ENCODE results near the gene TYMP. TPM values are rescaled to one million over a fixed set of nuclear protein-coding genes. Genes with fewer than 3 reads are reported as not detected.
A peak's percentile ranks its signal among the peaks of the same experiment; 100 is the strongest.

The TYMP gene
- total RNA-seq, 2 donors from 2014 or later = 1.2 to 2.1 TPM

DNA sequence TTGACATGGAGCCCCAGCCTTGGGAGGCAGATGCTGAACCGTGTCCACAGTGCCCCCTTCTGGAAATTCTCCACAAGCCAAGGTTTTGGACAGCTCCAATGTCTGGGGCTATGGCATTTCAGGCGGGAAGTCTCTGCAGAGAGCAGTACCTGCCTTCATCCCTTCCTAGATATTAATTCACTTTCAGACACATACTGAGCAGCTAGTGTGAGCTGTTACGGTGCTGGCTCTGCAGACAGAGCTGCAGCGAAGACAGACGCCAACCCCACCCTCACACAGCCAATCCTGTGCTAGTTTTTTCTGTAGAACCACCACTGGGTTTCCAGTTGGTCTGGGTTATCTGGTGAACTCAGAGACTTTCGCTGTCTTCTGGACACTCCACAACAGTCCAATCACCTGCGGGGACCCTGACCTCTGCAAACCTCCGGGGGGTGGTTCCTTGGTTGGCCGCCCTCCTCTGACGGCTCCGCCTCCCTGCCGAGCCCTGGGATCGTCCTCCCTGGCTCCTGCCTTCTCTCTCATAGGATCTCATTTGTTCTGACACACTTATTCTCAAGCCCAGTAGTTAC lies 31.4 kb downstream of the TYMP start:
- TF ChIP-seq CTCF (conservative IDR thresholded peaks at IDR 0.05) = peak; percentile 84
- H3K4me3 ChIP-seq (ENCODE audit: low read length) = no peak overlapping the region
- no peaks in the 10 kb centered on the region for H3K27me3 ChIP-seq (ENCODE audit: control insufficient read depth, insufficient read depth, low read length, poor library complexity, severe bottlenecking)
- no peak overlapping the region for H3K9ac ChIP-seq (ENCODE audit: extremely low read depth, low read length, poor library complexity, severe bottlenecking)
- H3K27ac ChIP-seq (ENCODE audit: low read depth, low read length) = no peak overlapping the region
- no peaks in the 10 kb centered on the region for H3K36me3 ChIP-seq (ENCODE audit: control insufficient read depth, insufficient read depth, low read length)
- no peak overlapping the region for H3K27ac Mint-ChIP-seq
- no peaks in the 10 kb centered on the region for H3K9me3 ChIP-seq (ENCODE audit: control insufficient read depth, low read length)
- H3K4me1 Mint-ChIP-seq = no peaks in the 10 kb centered on the region
- H3K4me1 ChIP-seq (ENCODE audit: control insufficient read depth, insufficient read depth, low read length) = no peaks in the 10 kb centered on the region
- no peak overlapping the region for H3K4me3 Mint-ChIP-seq
- H3K9me3 Mint-ChIP-seq = no peaks in the 10 kb centered on the region
- DNase-seq = peak; percentile 93
- H3K27me3 Mint-ChIP-seq (ENCODE audit: insufficient read depth) = peaks cover 14% of the 10 kb centered on the region
- peaks cover 2% of the 10 kb centered on the region for H3K36me3 Mint-ChIP-seq (ENCODE audit: low read depth)
- WGBS, 2 experiments (ENCODE audit: insufficient coverage in 1 of 2, insufficient read length in 1 of 2) = 31 to 33% methylated on average over 10 to 13 of the region's 13 CpGs

GRCh38 chr22:50497093-50497492 lies 32.7 kb downstream of the TYMP start:
- H3K9me3 ChIP-seq (ENCODE audit: control insufficient read depth, low read length) = no peaks in the 10 kb centered on the region
- no peaks in the 10 kb centered on the region for H3K36me3 ChIP-seq (ENCODE audit: control insufficient read depth, insufficient read depth, low read length)

GRCh38 chr22:50490531-50491308 lies 39.1 kb downstream of the TYMP start:
- H3K9me3 Mint-ChIP-seq = no peaks in the 10 kb centered on the region
- TF ChIP-seq CTCF (conservative IDR thresholded peaks at IDR 0.05) = no peak
- no peak overlapping the region for H3K27ac Mint-ChIP-seq
- peaks cover 39% of the 10 kb centered on the region for H3K27me3 Mint-ChIP-seq (ENCODE audit: insufficient read depth)
- H3K4me1 Mint-ChIP-seq = peaks cover 11% of the 10 kb centered on the region
- 90 to 91% methylated on average over 23 to 27 of the region's 27 CpGs for WGBS, 2 experiments (ENCODE audit: insufficient coverage in 1 of 2, insufficient read length in 1 of 2)
- H3K27me3 ChIP-seq (ENCODE audit: control insufficient read depth, insufficient read depth, low read length, poor library complexity, severe bottlenecking) = no peaks in the 10 kb centered on the region
- H3K4me1 ChIP-seq (ENCODE audit: control insufficient read depth, insufficient read depth, low read length) = no peaks in the 10 kb centered on the region
- H3K36me3 ChIP-seq (ENCODE audit: control insufficient read depth, insufficient read depth, low read length) = no peaks in the 10 kb centered on the region
- H3K9ac ChIP-seq (ENCODE audit: extremely low read depth, low read length, poor library complexity, severe bottlenecking) = no peak overlapping the region
- no peaks in the 10 kb centered on the region for H3K36me3 Mint-ChIP-seq (ENCODE audit: low read depth)
- H3K9me3 ChIP-seq (ENCODE audit: control insufficient read depth, low read length) = no peaks in the 10 kb centered on the region
- H3K27ac ChIP-seq (ENCODE audit: low read depth, low read length) = no peak overlapping the region
- no peak overlapping the region for H3K4me3 Mint-ChIP-seq
- H3K4me3 ChIP-seq (ENCODE audit: low read length) = no peak overlapping the region
- DNase-seq = peak; percentile 20

More at GRCh38 chr22:50497093-50497492, 32.7 kb downstream of the TYMP start:
- Histone ChIP-seq H3K4me3 (ENCODE audit: low read length) (no peak overlapping the region), H3K9ac (ENCODE audit: extremely low read depth, low read length, poor library complexity, severe bottlenecking) (no peak overlapping the region), H3K27me3 (ENCODE audit: control insufficient read depth, insufficient read depth, low read length, poor library complexity, severe bottlenecking) (no peaks in the 10 kb centered on the region), H3K4me1 (ENCODE audit: control insufficient read depth, insufficient read depth, low read length) (no peaks in the 10 kb centered on the region), H3K27ac (ENCODE audit: low read depth, low read length) (no peak overlapping the region)
- no peaks in the 10 kb centered on the region for H3K4me1 Mint-ChIP-seq
- H3K9me3 Mint-ChIP-seq = no peaks in the 10 kb centered on the region
- no peak overlapping the region for H3K27ac Mint-ChIP-seq
- TF ChIP-seq CTCF (conservative IDR thresholded peaks at IDR 0.05) = no peak
- 90 to 92% methylated on average over 5 to 6 of the region's 6 CpGs for WGBS, 2 experiments (ENCODE audit: insufficient coverage in 1 of 2, insufficient read length in 1 of 2)
- DNase-seq = peak; percentile 24
- peaks cover 1% of the 10 kb centered on the region for H3K36me3 Mint-ChIP-seq (ENCODE audit: low read depth)
- peaks cover 17% of the 10 kb centered on the region for H3K27me3 Mint-ChIP-seq (ENCODE audit: insufficient read depth)
- no peak overlapping the region for H3K4me3 Mint-ChIP-seq

All from endodermal cell (in vitro differentiated cells).